Measurements from ENCODE around the gene CCDC89.

CCDC89 gene

GRCh38 chr11:85712953-85713352 is 27.0 kb upstream of the CCDC89 start:
- H3K4me3 ChIP-seq (ENCODE audit: low read length) = no peak overlapping the region
- no peaks in the 10 kb centered on the region for H3K27me3 ChIP-seq (ENCODE audit: control insufficient read depth, insufficient read depth, low read length)
- no peak overlapping the region for H3K9ac ChIP-seq (ENCODE audit: low read length)
- no peaks in the 10 kb centered on the region for H3K9me3 ChIP-seq (ENCODE audit: control insufficient read depth, low read depth, low read length)
- no peaks in the 10 kb centered on the region for H3K36me3 ChIP-seq (ENCODE audit: control insufficient read depth, low read depth, low read length)
- H3K4me1 ChIP-seq (ENCODE audit: control insufficient read depth, low read depth, low read length) = peaks cover 10% of the 10 kb centered on the region
- H3K27ac ChIP-seq (ENCODE audit: low read length) = no peak overlapping the region

GRCh38 chr11:85710917-85711316 is 24.9 kb upstream of the CCDC89 start:
- no peaks in the 10 kb centered on the region for H3K27me3 ChIP-seq (ENCODE audit: control insufficient read depth, insufficient read depth, low read length)
- no peaks in the 10 kb centered on the region for H3K9me3 ChIP-seq (ENCODE audit: control insufficient read depth, low read depth, low read length)
- no peak overlapping the region for H3K27ac ChIP-seq (ENCODE audit: low read length)

GRCh38 chr11:85709941-85710702 is 24.1 kb upstream of the CCDC89 start:
- no peaks in the 10 kb centered on the region for H3K27me3 ChIP-seq (ENCODE audit: control insufficient read depth, insufficient read depth, low read length)
- no peak overlapping the region for H3K27ac ChIP-seq (ENCODE audit: low read length)
- H3K4me3 ChIP-seq (ENCODE audit: low read length) = no peak overlapping the region
- H3K9me3 ChIP-seq (ENCODE audit: control insufficient read depth, low read depth, low read length) = no peaks in the 10 kb centered on the region
- no peaks in the 10 kb centered on the region for H3K4me1 ChIP-seq (ENCODE audit: control insufficient read depth, low read depth, low read length)
- H3K36me3 ChIP-seq (ENCODE audit: control insufficient read depth, low read depth, low read length) = no peaks in the 10 kb centered on the region
- no peak overlapping the region for H3K9ac ChIP-seq (ENCODE audit: low read length)

More at GRCh38 chr11:85710917-85711316, 24.9 kb upstream of the CCDC89 start:
- Histone ChIP-seq H3K9ac (ENCODE audit: low read length) (no peak overlapping the region), H3K4me3 (ENCODE audit: low read length) (no peak overlapping the region), H3K36me3 (ENCODE audit: control insufficient read depth, low read depth, low read length) (no peaks in the 10 kb centered on the region), H3K4me1 (ENCODE audit: control insufficient read depth, low read depth, low read length) (no peaks in the 10 kb centered on the region)

- H3K9me3 ChIP-seq (ENCODE audit: control insufficient read depth, low read depth, low read length) = no peaks in the 10 kb centered on the region
- no peak overlapping the region for H3K27ac ChIP-seq (ENCODE audit: low read length)
Measured at GRCh38 chr11:85705800-85706199, 19.8 kb upstream of the CCDC89 start.

GRCh38 chr11:85704967-85705366 is 19.0 kb upstream of the CCDC89 start:
- Histone ChIP-seq H3K9me3 (ENCODE audit: control insufficient read depth, low read depth, low read length) (no peaks in the 10 kb centered on the region), H3K9ac (ENCODE audit: low read length) (no peak overlapping the region), H3K27ac (ENCODE audit: low read length) (no peak overlapping the region), H3K4me1 (ENCODE audit: control insufficient read depth, low read depth, low read length) (no peaks in the 10 kb centered on the region), H3K4me3 (ENCODE audit: low read length) (no peak overlapping the region), H3K36me3 (ENCODE audit: control insufficient read depth, low read depth, low read length) (no peaks in the 10 kb centered on the region), H3K27me3 (ENCODE audit: control insufficient read depth, insufficient read depth, low read length) (no peaks in the 10 kb centered on the region)

More at GRCh38 chr11:85705800-85706199, 19.8 kb upstream of the CCDC89 start:
- Histone ChIP-seq H3K4me3 (ENCODE audit: low read length) (no peak overlapping the region), H3K27me3 (ENCODE audit: control insufficient read depth, insufficient read depth, low read length) (no peaks in the 10 kb centered on the region), H3K9ac (ENCODE audit: low read length) (no peak overlapping the region), H3K36me3 (ENCODE audit: control insufficient read depth, low read depth, low read length) (no peaks in the 10 kb centered on the region), H3K4me1 (ENCODE audit: control insufficient read depth, low read depth, low read length) (no peaks in the 10 kb centered on the region)

GRCh38 chr11:85699957-85700741 is 14.2 kb upstream of the CCDC89 start:
- H3K36me3 ChIP-seq (ENCODE audit: control insufficient read depth, low read depth, low read length) = no peaks in the 10 kb centered on the region
- no peaks in the 10 kb centered on the region for H3K27me3 ChIP-seq (ENCODE audit: control insufficient read depth, insufficient read depth, low read length)
- H3K4me1 ChIP-seq (ENCODE audit: control insufficient read depth, low read depth, low read length) = no peaks in the 10 kb centered on the region
- no peak overlapping the region for H3K27ac ChIP-seq (ENCODE audit: low read length)
- no peaks in the 10 kb centered on the region for H3K9me3 ChIP-seq (ENCODE audit: control insufficient read depth, low read depth, low read length)
- H3K4me3 ChIP-seq (ENCODE audit: low read length) = no peak overlapping the region
- no peak overlapping the region for H3K9ac ChIP-seq (ENCODE audit: low read length)

- no peaks in the 10 kb centered on the region for H3K27me3 ChIP-seq (ENCODE audit: control insufficient read depth, insufficient read depth, low read length)
- no peak overlapping the region for H3K9ac ChIP-seq (ENCODE audit: low read length)
- no peak overlapping the region for H3K4me3 ChIP-seq (ENCODE audit: low read length)
- H3K4me1 ChIP-seq (ENCODE audit: control insufficient read depth, low read depth, low read length) = no peaks in the 10 kb centered on the region
- H3K27ac ChIP-seq (ENCODE audit: low read length) = no peak overlapping the region
- no peaks in the 10 kb centered on the region for H3K36me3 ChIP-seq (ENCODE audit: control insufficient read depth, low read depth, low read length)
- H3K9me3 ChIP-seq (ENCODE audit: control insufficient read depth, low read depth, low read length) = no peaks in the 10 kb centered on the region
Measured at GRCh38 chr11:85698195-85698594, 12.2 kb upstream of the CCDC89 start.

- H3K4me1 ChIP-seq (ENCODE audit: control insufficient read depth, low read depth, low read length) = no peaks in the 10 kb centered on the region
- no peaks in the 10 kb centered on the region for H3K27me3 ChIP-seq (ENCODE audit: control insufficient read depth, insufficient read depth, low read length)
- H3K9ac ChIP-seq (ENCODE audit: low read length) = no peak overlapping the region
- H3K4me3 ChIP-seq (ENCODE audit: low read length) = no peak overlapping the region
- no peaks in the 10 kb centered on the region for H3K36me3 ChIP-seq (ENCODE audit: control insufficient read depth, low read depth, low read length)
- no peaks in the 10 kb centered on the region for H3K9me3 ChIP-seq (ENCODE audit: control insufficient read depth, low read depth, low read length)
- no peak overlapping the region for H3K27ac ChIP-seq (ENCODE audit: low read length)
Measured at GRCh38 chr11:85697747-85698146, 11.8 kb upstream of the CCDC89 start.

- no peaks in the 10 kb centered on the region for H3K4me1 ChIP-seq (ENCODE audit: control insufficient read depth, low read depth, low read length)
- H3K27ac ChIP-seq (ENCODE audit: low read length) = no peak overlapping the region
- no peak overlapping the region for H3K9ac ChIP-seq (ENCODE audit: low read length)
- no peaks in the 10 kb centered on the region for H3K9me3 ChIP-seq (ENCODE audit: control insufficient read depth, low read depth, low read length)
- no peaks in the 10 kb centered on the region for H3K36me3 ChIP-seq (ENCODE audit: control insufficient read depth, low read depth, low read length)
- no peak overlapping the region for H3K4me3 ChIP-seq (ENCODE audit: low read length)
- no peaks in the 10 kb centered on the region for H3K27me3 ChIP-seq (ENCODE audit: control insufficient read depth, insufficient read depth, low read length)
Measured at GRCh38 chr11:85695546-85695945, 9.6 kb upstream of the CCDC89 start.

GRCh38 chr11:85694385-85694980 is 8.5 kb upstream of the CCDC89 start:
- Histone ChIP-seq H3K27ac (ENCODE audit: low read length) (no peak overlapping the region), H3K9me3 (ENCODE audit: control insufficient read depth, low read depth, low read length) (no peaks in the 10 kb centered on the region), H3K27me3 (ENCODE audit: control insufficient read depth, insufficient read depth, low read length) (no peaks in the 10 kb centered on the region), H3K36me3 (ENCODE audit: control insufficient read depth, low read depth, low read length) (no peaks in the 10 kb centered on the region), H3K4me1 (ENCODE audit: control insufficient read depth, low read depth, low read length) (no peaks in the 10 kb centered on the region), H3K4me3 (ENCODE audit: low read length) (no peak overlapping the region), H3K9ac (ENCODE audit: low read length) (no peak overlapping the region)

GRCh38 chr11:85685125-85685819 is 723 bp downstream of the CCDC89 start:
- Histone ChIP-seq H3K9me3 (ENCODE audit: control insufficient read depth, low read depth, low read length) (no peaks in the 10 kb centered on the region), H3K36me3 (ENCODE audit: control insufficient read depth, low read depth, low read length) (no peaks in the 10 kb centered on the region), H3K4me3 (ENCODE audit: low read length) (no peak overlapping the region), H3K4me1 (ENCODE audit: control insufficient read depth, low read depth, low read length) (peaks cover 3% of the 10 kb centered on the region), H3K9ac (ENCODE audit: low read length) (no peak overlapping the region), H3K27me3 (ENCODE audit: control insufficient read depth, insufficient read depth, low read length) (no peaks in the 10 kb centered on the region), H3K27ac (ENCODE audit: low read length) (no peak overlapping the region)

Measured in iPS-18a (cell line).